SU-DHL-6 (cell line): Measurements from ENCODE around the gene TMEM94.

Source experiments
- H2AFZ ChIP-seq: fragments of 200-600 bp; sonication (generic); 2 replicates; pipeline ENCODE4 v1.6.1; 2014; ENCODE audit warnings: low read depth, mild to moderate bottlenecking, moderate library complexity, mixed read lengths, antibody characterized with exemption, low read length; ENCODE audit not compliant: severe bottlenecking
- H3F3A ChIP-seq: fragments of 200-600 bp; shearing (Covaris generic); 2 replicates; pipeline ENCODE4 v1.6.0; 2016; ENCODE audit warnings: antibody characterized with exemption, mild to moderate bottlenecking; ENCODE audit not compliant: insufficient read depth
- H3K27ac ChIP-seq: fragments of 200-600 bp; sonication (generic); 2 replicates; pipeline ENCODE4 v1.5.1; 2016; ENCODE audit warnings: low read depth, mild to moderate bottlenecking, low read length, moderate library complexity, mixed read lengths
- H3K27me3 ChIP-seq: fragments of 200-600 bp; sonication (generic), shearing (Covaris generic); 2 replicates; pipeline ENCODE4 v1.6.0; 2014; ENCODE audit warnings: mild to moderate bottlenecking, low read length
- H3K36me3 ChIP-seq: fragments of 200-600 bp; sonication (generic); 2 replicates; pipeline ENCODE4 v1.6.1; 2014; ENCODE audit warnings: mild to moderate bottlenecking, low read length, mixed read lengths
- H3K4me2 ChIP-seq: fragments of 300-600, 200-600 bp; shearing (Covaris generic), sonication (generic); 2 replicates; pipeline ENCODE4 v1.6.0; 2014; ENCODE audit warnings: low read length, low read depth, mild to moderate bottlenecking; ENCODE audit not compliant: poor library complexity, severe bottlenecking
- H3K4me3 ChIP-seq: fragments of 200-600 bp; sonication (generic); 2 replicates; pipeline ENCODE4 v1.5.1; 2014; ENCODE audit warnings: antibody characterized with exemption, low read length, mild to moderate bottlenecking, mixed read lengths; ENCODE audit not compliant: insufficient read depth, poor library complexity, severe bottlenecking
- H3K79me2 ChIP-seq: fragments of 200-600 bp; sonication (generic); 2 replicates; pipeline ENCODE4 v1.6.1; 2014; ENCODE audit warnings: mild to moderate bottlenecking, low read length, moderate library complexity; ENCODE audit not compliant: insufficient read depth
- H3K9ac ChIP-seq: fragments of 200-600 bp; sonication (generic); 2 replicates; pipeline ENCODE4 v1.7.0; 2014; ENCODE audit warnings: mild to moderate bottlenecking, low read length
- H3K9me2 ChIP-seq: fragments of 200-600 bp; sonication (generic); replicated peaks from 2 replicates; pipeline ENCODE4 v1.6.1; 2014; ENCODE audit warnings: low read length; ENCODE audit not compliant: insufficient read depth
- H3K9me3 ChIP-seq: fragments of 200-600 bp; sonication (generic); 2 replicates; pipeline ENCODE4 v1.6.1; 2014; ENCODE audit warnings: low read length, mixed read lengths; ENCODE audit not compliant: insufficient read depth
- H4K20me1 ChIP-seq: fragments of 200-600 bp; sonication (generic); 2 replicates; pipeline ENCODE4 v1.6.1; 2014; ENCODE audit warnings: low read depth, mild to moderate bottlenecking, antibody characterized with exemption, low read length, moderate library complexity, mixed read lengths
- CTCF ChIP-seq: fragments of 200-600 bp; sonication (generic); IDR thresholded peaks from one replicate; pipeline ENCODE4 v1.5.1; 2017; ENCODE audit warnings: antibody characterized with exemption, mild to moderate bottlenecking, low read length, moderate library complexity; ENCODE audit not compliant: insufficient read depth, poor library complexity, severe bottlenecking
- EZH2phosphoT487 ChIP-seq: fragments of 200-600 bp; sonication (generic), shearing (Covaris generic); conservative IDR thresholded peaks from 2 replicates; pipeline ENCODE4 v1.6.1; 2018; ENCODE audit warnings: mild to moderate bottlenecking, antibody characterized with exemption, low read length, moderate library complexity, mixed read lengths

The TMEM94 gene

GRCh38 chr17:75474736-75475135, 18.3 kb downstream of the TMEM94 start:
- H3K4me3 ChIP-seq = no peak overlapping the region
- no peaks in the 10 kb centered on the region for H3K79me2 ChIP-seq
- no peak overlapping the region for H3K4me2 ChIP-seq
- H3K36me3 ChIP-seq = no peaks in the 10 kb centered on the region
- H4K20me1 ChIP-seq = no peaks in the 10 kb centered on the region
- H2AFZ ChIP-seq = no peak overlapping the region
- no peak for TF ChIP-seq CTCF
- no peak for TF ChIP-seq EZH2phosphoT487
- no peak overlapping the region for H3K27ac ChIP-seq
- no peak overlapping the region for H3K9ac ChIP-seq
- H3K9me3 ChIP-seq = no peaks in the 10 kb centered on the region
- no peaks in the 10 kb centered on the region for H3K27me3 ChIP-seq
- H3K9me2 ChIP-seq = no peaks in the 10 kb centered on the region
- H3F3A ChIP-seq = no peaks in the 10 kb centered on the region

- H4K20me1 ChIP-seq = no peaks in the 10 kb centered on the region
- no peak overlapping the region for H3K4me2 ChIP-seq
- H3K79me2 ChIP-seq = no peaks in the 10 kb centered on the region
- no peak overlapping the region for H3K27ac ChIP-seq
- TF ChIP-seq EZH2phosphoT487 (no peak), CTCF (no peak)
- no peaks in the 10 kb centered on the region for H3K9me3 ChIP-seq
- H3F3A ChIP-seq = no peaks in the 10 kb centered on the region
- no peaks in the 10 kb centered on the region for H3K9me2 ChIP-seq
- no peak overlapping the region for H3K4me3 ChIP-seq
- no peaks in the 10 kb centered on the region for H3K27me3 ChIP-seq
- H2AFZ ChIP-seq = no peak overlapping the region
- no peaks in the 10 kb centered on the region for H3K36me3 ChIP-seq
- no peak overlapping the region for H3K9ac ChIP-seq
These were observed 18.9 kb downstream of the TMEM94 start for GRCh38 chr17:75475144-75475835.

GRCh38 chr17:75475851-75476250, 19.4 kb downstream of the TMEM94 start:
- Histone ChIP-seq H3K4me3 (no peak overlapping the region), H3F3A (no peaks in the 10 kb centered on the region), H4K20me1 (no peaks in the 10 kb centered on the region), H3K9me3 (no peaks in the 10 kb centered on the region), H3K79me2 (no peaks in the 10 kb centered on the region), H3K27me3 (no peaks in the 10 kb centered on the region), H3K9me2 (no peaks in the 10 kb centered on the region), H2AFZ (no peak overlapping the region), H3K9ac (no peak overlapping the region), H3K36me3 (no peaks in the 10 kb centered on the region), H3K27ac (no peak overlapping the region), H3K4me2 (no peak overlapping the region)
- TF ChIP-seq EZH2phosphoT487 (no peak), CTCF (no peak)
